Panc1 (cell line): ENCODE measurements around the gene PLEKHO2. TPM values are rescaled to one million over a fixed set of nuclear protein-coding genes. Genes with fewer than 3 reads are reported as not detected.

Experiments
- ATAC-seq: fragments of 200-7000 bp; cut with Tn5 transposase; 2 replicates; pipeline ENCODE4 v1.9.1; 2020; ENCODE audit warnings: mild to moderate bottlenecking, moderate library complexity
- BruUV-seq: library from RNA; stranded (reverse); fragments of 400-500 nt; replicated peaks from 2 replicates; lab custom pipeline; 2021; lab: Mats Ljungman, UMichigan
- CTCF ChIA-PET: fragments of 300-600 bp; sonication (Branson Sonifier 250); formaldehyde crosslinking; loops from one replicate; lab custom pipeline; 2022; ENCODE audit warnings: antibody characterized with exemption; lab: Charles Lee
- POLR2A ChIA-PET: fragments of 300-600 bp; sonication (Branson Sonifier 250); formaldehyde crosslinking; loops from one replicate; lab custom pipeline; 2022; ENCODE audit warnings: antibody characterized with exemption; lab: Charles Lee
- DNase-seq: peaks from one replicate; pipeline ENCODE4 v3.0.0-alpha.2; 2010; ENCODE audit warnings: low read depth, low spot score
- H3K27ac ChIP-seq: 2 replicates; pipeline ENCODE4 v1.5.1; 2011; ENCODE audit warnings: mild to moderate bottlenecking, low read length, inconsistent platforms
- H3K27me3 ChIP-seq: fragments of 200-500 bp; sonication (Bioruptor generic); 2 replicates; pipeline ENCODE4 v1.6.0; 2014; ENCODE audit warnings: low read length, inconsistent platforms; ENCODE audit not compliant: control insufficient read depth, insufficient read depth
- H3K36me3 ChIP-seq: fragments of 200-500 bp; sonication (Bioruptor generic); 2 replicates; pipeline ENCODE4 v1.5.1; 2014; ENCODE audit warnings: inconsistent platforms, mild to moderate bottlenecking, low read length, moderate library complexity; ENCODE audit not compliant: control insufficient read depth, insufficient read depth
- H3K4me1 ChIP-seq: 2 replicates; pipeline ENCODE4 v1.5.1; 2011; ENCODE audit warnings: inconsistent platforms, mild to moderate bottlenecking, low read length, moderate library complexity; ENCODE audit not compliant: control insufficient read depth, insufficient read depth
- H3K4me3 ChIP-seq, 2 experiments: 2 replicates each; pipeline ENCODE4 v1.5.1; 2011 to 2012; ENCODE audit warnings: low read depth in 2 of 2, low read length in 2 of 2, mild to moderate bottlenecking in 2 of 2, inconsistent platforms in 1 of 2, moderate library complexity in 1 of 2
- H3K9me3 ChIP-seq: fragments of 200-500 bp; sonication (Bioruptor generic); 2 replicates; pipeline ENCODE4 v1.5.1; 2014; ENCODE audit warnings: low read depth, mild to moderate bottlenecking, inconsistent platforms, low read length, moderate library complexity; ENCODE audit not compliant: control insufficient read depth, insufficient read depth
- POLR2AphosphoS5 ChIP-seq: IDR thresholded peaks from 2 replicates; pipeline ENCODE4 v1.6.1; 2012; ENCODE audit warnings: mild to moderate bottlenecking, low read depth, low read length, moderate library complexity
- SIN3A ChIP-seq: IDR thresholded peaks from 2 replicates; pipeline ENCODE4 v1.6.1; 2012; ENCODE audit warnings: low read depth, mild to moderate bottlenecking, low read length, moderate library complexity, borderline replicate concordance; ENCODE audit not compliant: insufficient read depth
- TCF7L2 ChIP-seq: IDR thresholded peaks from 2 replicates; pipeline ENCODE4 v1.6.1; 2011; ENCODE audit warnings: mild to moderate bottlenecking, low read depth, low read length, inconsistent platforms
- in situ Hi-C: cut with HindIII; loops from 2 replicates; pipeline ENCODE4 v1.10.0; 2016; ENCODE audit warnings: low sequenced_read_pairs, low pct_unique_long_range_greater_than_20kb
- intact Hi-C: fragments of 100-400 bp; cut with micrococcal nuclease; formaldehyde crosslinking; loops from one replicate; pipeline ENCODE4 v1.10.0; 2022; ENCODE audit not compliant: unreplicated experiment
- total RNA-seq: library from RNA; stranded (reverse); gene quantifications from one replicate; pipeline ENCODE4 v1.2.1, GENCODE V29; 2021; ENCODE audit not compliant: unreplicated experiment
- TF ChIP-seq, protein P1 (sequence below): fragments of 450-650 bp; IDR thresholded peaks from 2 replicates; pipeline ENCODE4 v1.5.1; 2017; ENCODE audit warnings: mild to moderate bottlenecking
- TF ChIP-seq, protein P2 (sequence below), 2 experiments: IDR thresholded peaks; 2 replicates each; pipeline ENCODE4 v1.6.1; 2011 to 2012; ENCODE audit warnings: low read depth in 2 of 2, control low read depth in 1 of 2, low read length in 1 of 2, mild to moderate bottlenecking in 1 of 2, moderate library complexity in 1 of 2; ENCODE audit not compliant: insufficient read depth in 1 of 2

The PLEKHO2 gene
- total RNA-seq, 1 experiment from 2014 or later: 11.1 TPM

DNA sequence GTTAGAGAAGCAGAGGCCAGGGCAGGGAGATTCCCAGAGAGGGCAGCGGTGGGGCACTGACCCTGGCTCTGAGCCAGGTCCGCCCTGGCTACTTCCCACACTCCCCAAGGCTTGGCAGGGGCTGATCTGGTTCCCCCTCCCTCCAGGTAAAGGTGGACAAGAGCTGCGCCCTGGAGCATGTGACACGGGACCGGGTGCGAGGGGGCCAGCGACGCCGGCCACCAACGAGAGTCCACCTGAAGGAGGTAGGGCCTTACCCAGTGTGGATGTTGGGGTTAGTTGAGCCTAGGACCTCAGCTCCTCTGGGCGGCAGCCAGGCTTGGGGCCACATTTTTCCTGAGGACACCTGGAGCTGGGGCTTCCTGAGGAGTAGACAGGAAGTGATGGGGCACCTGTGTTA, 19.6 kb downstream of the PLEKHO2 start:
- DNase-seq: no peak
- no peaks in the 10 kb centered on the region for H3K36me3 ChIP-seq

DNA sequence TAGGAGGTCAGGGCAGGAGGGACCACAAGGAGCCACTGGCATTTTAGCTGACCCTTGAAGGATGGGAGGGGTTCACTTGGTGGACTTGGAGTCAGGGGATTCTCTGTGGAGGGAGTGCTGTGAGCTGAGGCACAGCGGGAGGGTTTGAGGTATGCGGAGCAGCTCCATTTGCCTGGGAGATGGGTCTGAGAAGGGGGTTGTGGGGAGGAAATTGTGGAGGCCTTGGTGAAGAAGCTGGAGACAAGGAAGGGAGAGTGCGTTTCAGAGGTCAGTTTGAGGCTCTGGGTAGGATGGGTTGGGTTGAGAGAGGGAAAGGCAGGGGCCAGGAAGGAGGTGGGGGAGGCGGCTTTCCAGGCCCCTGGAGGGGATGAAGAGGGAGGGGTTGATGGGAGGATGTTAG, 20.2 kb downstream of the PLEKHO2 start:
- Histone ChIP-seq H3K36me3 (no peaks in the 10 kb centered on the region), H3K4me3 (no peak overlapping the region), H3K27ac (no peak overlapping the region), H3K4me1 (no peaks in the 10 kb centered on the region; the same call in 1 of the 2 replicates), H3K27me3 (no peaks in the 10 kb centered on the region), H3K9me3 (no peaks in the 10 kb centered on the region)
- in situ Hi-C loops (no loop called here), intact Hi-C loops (no loop called here)
- DNase-seq: no peak
- TF ChIP-seq SIN3A: no peak
- TF ChIP-seq POLR2AphosphoS5: no peak
- TF ChIP-seq, protein P1, sequence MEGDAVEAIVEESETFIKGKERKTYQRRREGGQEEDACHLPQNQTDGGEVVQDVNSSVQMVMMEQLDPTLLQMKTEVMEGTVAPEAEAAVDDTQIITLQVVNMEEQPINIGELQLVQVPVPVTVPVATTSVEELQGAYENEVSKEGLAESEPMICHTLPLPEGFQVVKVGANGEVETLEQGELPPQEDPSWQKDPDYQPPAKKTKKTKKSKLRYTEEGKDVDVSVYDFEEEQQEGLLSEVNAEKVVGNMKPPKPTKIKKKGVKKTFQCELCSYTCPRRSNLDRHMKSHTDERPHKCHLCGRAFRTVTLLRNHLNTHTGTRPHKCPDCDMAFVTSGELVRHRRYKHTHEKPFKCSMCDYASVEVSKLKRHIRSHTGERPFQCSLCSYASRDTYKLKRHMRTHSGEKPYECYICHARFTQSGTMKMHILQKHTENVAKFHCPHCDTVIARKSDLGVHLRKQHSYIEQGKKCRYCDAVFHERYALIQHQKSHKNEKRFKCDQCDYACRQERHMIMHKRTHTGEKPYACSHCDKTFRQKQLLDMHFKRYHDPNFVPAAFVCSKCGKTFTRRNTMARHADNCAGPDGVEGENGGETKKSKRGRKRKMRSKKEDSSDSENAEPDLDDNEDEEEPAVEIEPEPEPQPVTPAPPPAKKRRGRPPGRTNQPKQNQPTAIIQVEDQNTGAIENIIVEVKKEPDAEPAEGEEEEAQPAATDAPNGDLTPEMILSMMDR: no peak
- TF ChIP-seq, protein P2, sequence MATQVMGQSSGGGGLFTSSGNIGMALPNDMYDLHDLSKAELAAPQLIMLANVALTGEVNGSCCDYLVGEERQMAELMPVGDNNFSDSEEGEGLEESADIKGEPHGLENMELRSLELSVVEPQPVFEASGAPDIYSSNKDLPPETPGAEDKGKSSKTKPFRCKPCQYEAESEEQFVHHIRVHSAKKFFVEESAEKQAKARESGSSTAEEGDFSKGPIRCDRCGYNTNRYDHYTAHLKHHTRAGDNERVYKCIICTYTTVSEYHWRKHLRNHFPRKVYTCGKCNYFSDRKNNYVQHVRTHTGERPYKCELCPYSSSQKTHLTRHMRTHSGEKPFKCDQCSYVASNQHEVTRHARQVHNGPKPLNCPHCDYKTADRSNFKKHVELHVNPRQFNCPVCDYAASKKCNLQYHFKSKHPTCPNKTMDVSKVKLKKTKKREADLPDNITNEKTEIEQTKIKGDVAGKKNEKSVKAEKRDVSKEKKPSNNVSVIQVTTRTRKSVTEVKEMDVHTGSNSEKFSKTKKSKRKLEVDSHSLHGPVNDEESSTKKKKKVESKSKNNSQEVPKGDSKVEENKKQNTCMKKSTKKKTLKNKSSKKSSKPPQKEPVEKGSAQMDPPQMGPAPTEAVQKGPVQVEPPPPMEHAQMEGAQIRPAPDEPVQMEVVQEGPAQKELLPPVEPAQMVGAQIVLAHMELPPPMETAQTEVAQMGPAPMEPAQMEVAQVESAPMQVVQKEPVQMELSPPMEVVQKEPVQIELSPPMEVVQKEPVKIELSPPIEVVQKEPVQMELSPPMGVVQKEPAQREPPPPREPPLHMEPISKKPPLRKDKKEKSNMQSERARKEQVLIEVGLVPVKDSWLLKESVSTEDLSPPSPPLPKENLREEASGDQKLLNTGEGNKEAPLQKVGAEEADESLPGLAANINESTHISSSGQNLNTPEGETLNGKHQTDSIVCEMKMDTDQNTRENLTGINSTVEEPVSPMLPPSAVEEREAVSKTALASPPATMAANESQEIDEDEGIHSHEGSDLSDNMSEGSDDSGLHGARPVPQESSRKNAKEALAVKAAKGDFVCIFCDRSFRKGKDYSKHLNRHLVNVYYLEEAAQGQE (IDR thresholded peaks at IDR 0.05; ENCODE audit: insufficient read depth in 1 of 2, low read depth in 2 of 2, low read length in 1 of 2): no peak
- TF ChIP-seq TCF7L2: no peak
- ChIA-PET CTCF (no interaction called here), POLR2A (no interaction called here)
- BruUV-seq: no TSS peak
- no peak for ATAC-seq

More for the DNA sequence above, 19.6 kb downstream of the PLEKHO2 start:
- in situ Hi-C loops (no loop called here), intact Hi-C loops (no loop called here)
- Histone ChIP-seq H3K4me1 (peaks cover 3% of the 10 kb centered on the region), H3K27ac (no peak overlapping the region), H3K27me3 (no peaks in the 10 kb centered on the region), H3K9me3 (no peaks in the 10 kb centered on the region), H3K4me3 (no peak overlapping the region)
- ChIA-PET CTCF (no interaction called here), POLR2A (no interaction called here)
- no peak for TF ChIP-seq TCF7L2
- TF ChIP-seq, protein P1: no peak
- no peak for TF ChIP-seq POLR2AphosphoS5
- TF ChIP-seq SIN3A: no peak
- TF ChIP-seq, protein P2 (IDR thresholded peaks at IDR 0.05; ENCODE audit: insufficient read depth in 1 of 2, low read depth in 2 of 2, low read length in 1 of 2): no peak
- no peak for ATAC-seq
- BruUV-seq: no TSS peak
